C4-2B (cell line): ENCODE data around the gene TTC38.

Source experiments
- H3K27ac ChIP-seq: fragments of 450-650 bp; 2 replicates; pipeline ENCODE4 v1.5.1; 2017
- ZFX ChIP-seq: fragments of 450-650 bp; IDR thresholded peaks from 2 replicates; pipeline ENCODE4 v1.6.1; 2017
- TF ChIP-seq, protein P1 (sequence below): fragments of 450-650 bp; conservative IDR thresholded peaks from 2 replicates; pipeline ENCODE4 v1.5.1; 2017; ENCODE audit warnings: mild to moderate bottlenecking

The TTC38 gene

GRCh38 chr22:46292732-46293131 lies 24.9 kb downstream of the TTC38 start:
- H3K27ac ChIP-seq, result no peak overlapping the region
- TF ChIP-seq ZFX, result no peak
- TF ChIP-seq, protein P1, sequence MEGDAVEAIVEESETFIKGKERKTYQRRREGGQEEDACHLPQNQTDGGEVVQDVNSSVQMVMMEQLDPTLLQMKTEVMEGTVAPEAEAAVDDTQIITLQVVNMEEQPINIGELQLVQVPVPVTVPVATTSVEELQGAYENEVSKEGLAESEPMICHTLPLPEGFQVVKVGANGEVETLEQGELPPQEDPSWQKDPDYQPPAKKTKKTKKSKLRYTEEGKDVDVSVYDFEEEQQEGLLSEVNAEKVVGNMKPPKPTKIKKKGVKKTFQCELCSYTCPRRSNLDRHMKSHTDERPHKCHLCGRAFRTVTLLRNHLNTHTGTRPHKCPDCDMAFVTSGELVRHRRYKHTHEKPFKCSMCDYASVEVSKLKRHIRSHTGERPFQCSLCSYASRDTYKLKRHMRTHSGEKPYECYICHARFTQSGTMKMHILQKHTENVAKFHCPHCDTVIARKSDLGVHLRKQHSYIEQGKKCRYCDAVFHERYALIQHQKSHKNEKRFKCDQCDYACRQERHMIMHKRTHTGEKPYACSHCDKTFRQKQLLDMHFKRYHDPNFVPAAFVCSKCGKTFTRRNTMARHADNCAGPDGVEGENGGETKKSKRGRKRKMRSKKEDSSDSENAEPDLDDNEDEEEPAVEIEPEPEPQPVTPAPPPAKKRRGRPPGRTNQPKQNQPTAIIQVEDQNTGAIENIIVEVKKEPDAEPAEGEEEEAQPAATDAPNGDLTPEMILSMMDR, result no peak

DNA sequence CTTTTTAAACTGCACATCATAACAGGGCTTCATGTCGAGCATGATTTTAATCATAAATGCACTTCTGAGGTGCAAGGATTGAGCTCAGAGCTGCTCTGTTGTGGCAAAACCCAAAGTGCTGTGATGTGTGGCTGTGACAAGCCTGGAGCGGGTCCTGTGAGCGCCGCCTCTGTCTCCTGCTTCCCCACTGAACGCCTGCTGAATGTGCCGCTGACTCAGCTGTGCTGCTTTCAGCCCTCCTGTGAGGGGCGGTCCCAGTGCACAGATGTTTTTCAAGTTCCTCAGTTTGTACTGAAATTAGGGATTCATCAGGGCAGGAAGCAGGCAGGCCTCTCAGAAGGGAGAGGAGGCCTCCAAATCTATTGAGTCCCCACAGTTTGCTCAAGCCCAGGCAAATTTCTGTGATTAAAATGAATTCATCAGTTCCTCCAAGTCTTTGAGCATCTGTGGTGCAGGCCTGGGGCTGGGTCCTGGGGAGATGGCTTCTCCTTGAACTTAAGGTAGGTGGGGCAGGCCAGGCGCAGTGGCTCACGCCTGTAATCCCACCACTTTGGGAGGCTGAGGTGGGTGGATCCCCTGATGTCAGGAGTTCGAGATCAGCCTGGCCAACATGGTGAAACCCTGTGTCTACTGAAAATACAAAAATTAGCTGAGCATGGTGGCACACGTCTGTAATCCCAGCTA lies 25.9 kb downstream of the TTC38 start:
- no peak for TF ChIP-seq ZFX
- TF ChIP-seq, protein P1, result no peak
- no peak overlapping the region for H3K27ac ChIP-seq

DNA sequence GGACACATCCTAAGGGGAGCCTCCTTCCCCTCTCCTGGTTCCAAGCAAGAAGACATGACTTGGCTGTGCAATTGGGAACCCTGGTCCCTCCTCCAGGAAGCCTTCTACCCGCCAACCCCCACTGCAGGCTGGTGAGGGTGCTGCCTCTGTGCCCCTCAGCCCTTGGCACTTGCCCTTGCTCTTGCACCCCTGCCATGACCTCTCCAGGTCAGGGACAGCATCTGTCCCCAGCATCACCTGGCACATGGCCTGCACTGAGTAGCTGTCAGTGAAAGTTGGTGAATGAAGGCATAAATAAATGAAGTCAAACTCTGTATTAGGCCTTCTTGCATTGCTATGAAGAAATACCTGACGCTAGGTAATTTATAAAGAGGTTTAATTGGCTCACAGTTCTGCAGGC lies 27.0 kb downstream of the TTC38 start:
- H3K27ac ChIP-seq, result no peak overlapping the region
- no peak for TF ChIP-seq ZFX
- TF ChIP-seq, protein P1, result no peak

GRCh38 chr22:46295277-46295971 lies 27.6 kb downstream of the TTC38 start:
- H3K27ac ChIP-seq, result peak overlapping the region; percentile 97
- no peak for TF ChIP-seq ZFX
- TF ChIP-seq, protein P1, result no peak

DNA sequence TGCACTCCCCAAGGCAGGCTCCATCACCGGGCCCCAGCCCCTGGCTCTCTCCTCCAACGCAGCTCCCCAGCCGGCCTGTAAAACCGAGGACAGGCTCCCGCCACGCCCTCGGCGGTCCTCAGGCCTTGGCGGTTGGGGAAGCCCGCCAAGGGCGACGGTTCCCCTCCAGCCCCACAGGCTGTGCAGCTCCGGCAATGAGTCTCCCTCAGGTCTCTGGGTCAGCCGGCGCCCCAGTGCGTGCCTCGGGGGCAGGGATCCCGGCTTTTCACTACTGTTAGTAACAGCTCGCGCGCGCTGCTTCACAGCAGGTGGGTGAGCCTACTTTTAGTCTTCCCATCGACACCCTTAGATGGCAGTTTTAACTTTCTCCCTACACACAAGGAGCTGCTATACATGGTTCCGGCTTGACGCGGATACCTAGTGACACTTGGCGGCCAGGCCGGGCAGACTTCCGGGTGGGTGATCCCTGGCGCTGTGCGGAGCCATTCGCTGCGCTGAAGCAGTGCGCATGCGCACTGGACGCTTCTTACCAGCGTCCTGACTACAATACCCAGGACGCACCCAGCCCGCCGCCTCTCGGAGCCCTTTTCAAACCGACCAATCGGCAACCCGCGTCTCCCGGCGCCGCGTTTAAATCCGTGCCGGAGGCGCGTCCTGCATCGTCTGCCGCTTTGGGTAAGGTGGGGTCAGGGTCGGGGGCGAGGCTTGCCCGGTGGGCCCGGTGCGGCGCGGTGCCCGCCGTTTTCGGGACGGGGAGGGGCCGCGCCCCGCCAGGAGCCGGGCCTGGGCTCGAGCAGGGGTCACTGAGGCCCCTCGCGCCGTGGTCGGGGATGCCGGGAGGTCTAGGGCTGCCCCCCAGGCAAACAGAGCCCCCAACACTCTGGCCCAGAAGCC lies 28.7 kb downstream of the TTC38 start, which contains the start of gene GTSE1:
Gene GTSE1 (plus strand): TSS at position 614 of the 894 bp plus-strand sequence. CDS start 531 bp downstream, outside the sequence.
- H3K27ac ChIP-seq, result peak within 1 kb of the TSS; percentile 97
- TF ChIP-seq, protein P1, result no peak
- TF ChIP-seq ZFX, result 0 out of 2 replicates have a peak, but pooled peaks have one; percentile 19

DNA sequence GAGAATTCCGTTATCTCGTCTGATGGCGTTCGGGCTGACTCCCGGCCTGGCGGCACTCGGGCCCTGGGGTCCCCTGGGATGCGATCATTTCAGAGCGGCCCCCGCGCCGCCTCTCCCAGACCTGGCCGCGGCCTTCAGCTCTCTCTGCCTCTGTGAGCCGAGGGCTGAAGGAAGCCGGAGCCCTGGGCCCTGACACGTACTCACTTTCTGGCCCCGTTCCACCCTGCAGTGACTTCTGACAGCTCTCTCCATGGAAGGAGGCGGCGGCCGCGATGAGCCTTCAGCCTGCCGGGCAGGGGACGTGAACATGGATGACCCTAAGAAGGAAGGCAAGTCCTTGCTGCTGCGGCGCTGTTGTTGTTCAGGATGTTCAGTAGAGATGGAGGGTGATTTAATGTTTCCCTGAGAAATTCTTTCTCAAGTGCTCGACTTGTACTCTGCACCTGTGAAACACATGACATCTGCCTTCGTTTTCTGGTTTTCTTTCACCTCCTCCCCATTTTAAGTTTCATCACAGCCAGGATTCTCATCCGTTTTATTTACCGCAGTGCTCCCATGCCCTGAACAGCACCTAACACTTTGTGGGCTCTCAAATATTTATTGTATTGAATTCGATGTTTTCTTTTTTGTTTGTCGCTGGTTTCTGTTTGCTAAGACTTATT lies 29.5 kb downstream of the TTC38 start:
- TF ChIP-seq, protein P1, result no peak
- TF ChIP-seq ZFX, result peak; percentile 70; the same call in 1 of the 2 replicates
- H3K27ac ChIP-seq, result peak overlapping the region; percentile 97
